ENCODE measurements around the gene LDAF1. TPM values are rescaled to one million over a fixed set of nuclear protein-coding genes. Genes with fewer than 3 reads are reported as not detected.

Gene LDAF1
- total RNA-seq, 6 experiments from 2014 or later: 1.5 to 3.1 (median 2.1) TPM

DNA sequence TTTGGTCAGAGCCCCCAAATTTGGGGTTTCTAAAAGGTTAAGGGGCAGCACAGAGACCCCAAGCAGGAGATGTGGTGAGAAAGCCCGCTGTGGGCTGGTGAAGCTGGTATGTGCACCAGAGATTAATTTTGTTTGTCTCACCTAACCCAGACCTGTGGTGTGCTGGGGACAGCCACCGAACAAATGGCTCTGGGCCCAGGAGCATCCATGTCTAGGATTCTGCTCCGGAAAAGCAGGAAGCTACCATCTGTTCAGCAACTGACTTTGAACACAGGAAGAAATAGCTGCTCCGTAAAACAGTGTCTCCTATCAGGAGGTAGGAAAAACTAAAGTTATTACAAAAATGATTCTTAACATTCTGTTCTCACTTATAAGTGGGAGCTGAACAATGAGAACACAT lies 55.6 kb downstream of the LDAF1 start:
- Histone ChIP-seq H3K4me3 (no peak overlapping the region), H3K9me3 (no peaks in the 10 kb centered on the region), H3K27ac (no peak overlapping the region), H3K27me3 (no peaks in the 10 kb centered on the region), H3K36me3 (no peaks in the 10 kb centered on the region), H3K4me1 (no peaks in the 10 kb centered on the region)
- no peak for TF ChIP-seq POLR2A (IDR thresholded peaks at IDR 0.05)
- TF ChIP-seq, protein P1, sequence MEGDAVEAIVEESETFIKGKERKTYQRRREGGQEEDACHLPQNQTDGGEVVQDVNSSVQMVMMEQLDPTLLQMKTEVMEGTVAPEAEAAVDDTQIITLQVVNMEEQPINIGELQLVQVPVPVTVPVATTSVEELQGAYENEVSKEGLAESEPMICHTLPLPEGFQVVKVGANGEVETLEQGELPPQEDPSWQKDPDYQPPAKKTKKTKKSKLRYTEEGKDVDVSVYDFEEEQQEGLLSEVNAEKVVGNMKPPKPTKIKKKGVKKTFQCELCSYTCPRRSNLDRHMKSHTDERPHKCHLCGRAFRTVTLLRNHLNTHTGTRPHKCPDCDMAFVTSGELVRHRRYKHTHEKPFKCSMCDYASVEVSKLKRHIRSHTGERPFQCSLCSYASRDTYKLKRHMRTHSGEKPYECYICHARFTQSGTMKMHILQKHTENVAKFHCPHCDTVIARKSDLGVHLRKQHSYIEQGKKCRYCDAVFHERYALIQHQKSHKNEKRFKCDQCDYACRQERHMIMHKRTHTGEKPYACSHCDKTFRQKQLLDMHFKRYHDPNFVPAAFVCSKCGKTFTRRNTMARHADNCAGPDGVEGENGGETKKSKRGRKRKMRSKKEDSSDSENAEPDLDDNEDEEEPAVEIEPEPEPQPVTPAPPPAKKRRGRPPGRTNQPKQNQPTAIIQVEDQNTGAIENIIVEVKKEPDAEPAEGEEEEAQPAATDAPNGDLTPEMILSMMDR (IDR thresholded peaks at IDR 0.05): no peak
- 32% methylated on average over 3 of the region's 4 CpGs for WGBS (ENCODE audit: insufficient coverage, low coverage, low lambda C conversion rate, missing lambda C conversion rate)
- intact Hi-C loops (cut with DNase I): no loop called here
- ATAC-seq: no peak
- DNase-seq: no peak

DNA sequence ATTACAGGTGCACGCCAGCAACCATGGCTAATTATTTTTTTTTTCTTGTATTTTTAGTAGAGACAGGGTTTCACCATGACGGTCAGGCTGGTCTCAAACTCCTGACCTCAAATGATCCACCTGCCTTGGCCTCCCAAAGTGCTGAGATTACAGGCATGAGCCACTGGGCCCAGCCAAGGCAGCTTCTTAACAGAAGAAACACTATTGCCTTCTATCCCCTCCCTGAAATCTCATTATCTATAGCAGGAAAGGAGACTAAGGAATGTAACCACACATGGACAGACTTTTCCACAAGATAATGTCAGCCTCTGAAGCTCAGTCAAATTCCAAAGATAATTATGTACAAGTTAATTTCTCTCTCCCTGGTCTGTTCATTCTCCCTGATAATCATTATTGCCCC lies 58.6 kb downstream of the LDAF1 start:
- intact Hi-C loops (cut with DNase I): no loop called here
- Histone ChIP-seq H3K9me3 (no peaks in the 10 kb centered on the region), H3K4me1 (no peaks in the 10 kb centered on the region), H3K27ac (no peak overlapping the region), H3K4me3 (no peak overlapping the region), H3K27me3 (no peaks in the 10 kb centered on the region), H3K36me3 (no peaks in the 10 kb centered on the region)
- ATAC-seq (no peak), DNase-seq (no peak)
- 80% methylated on average over 2 of the region's 2 CpGs for WGBS (ENCODE audit: insufficient coverage, low coverage, low lambda C conversion rate, missing lambda C conversion rate)
- TF ChIP-seq POLR2A (IDR thresholded peaks at IDR 0.05): no peak
- TF ChIP-seq, protein P1 (IDR thresholded peaks at IDR 0.05): no peak

DNA sequence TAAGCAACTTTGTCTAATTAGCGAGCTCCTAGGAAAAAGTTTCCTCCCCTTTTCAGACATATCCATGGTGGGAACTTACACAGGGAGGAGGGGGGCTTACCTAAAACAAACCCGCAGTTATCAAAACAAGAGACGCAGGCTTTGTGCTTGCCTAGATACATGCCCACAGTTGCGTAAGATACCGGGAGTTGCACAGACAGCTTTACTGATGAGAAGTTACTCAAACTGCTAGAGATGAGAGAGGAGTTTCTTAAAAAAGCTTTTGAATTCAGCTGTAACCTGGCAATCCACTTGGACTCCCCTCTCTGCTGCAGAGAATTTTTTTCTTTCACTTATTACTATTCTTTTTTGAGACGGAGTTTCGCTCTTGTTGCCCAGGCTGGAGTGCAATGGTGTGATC lies 59.7 kb downstream of the LDAF1 start:
- Histone ChIP-seq H3K27ac (no peak overlapping the region), H3K4me3 (no peak overlapping the region), H3K9me3 (no peaks in the 10 kb centered on the region), H3K27me3 (no peaks in the 10 kb centered on the region), H3K4me1 (no peaks in the 10 kb centered on the region), H3K36me3 (no peaks in the 10 kb centered on the region)
- DNase-seq (no peak), ATAC-seq (peak in 1 of 4 donors; percentile 33)
- intact Hi-C loops (cut with DNase I): no loop called here
- TF ChIP-seq, protein P1 (IDR thresholded peaks at IDR 0.05): no peak
- TF ChIP-seq POLR2A (IDR thresholded peaks at IDR 0.05): no peak
- WGBS (ENCODE audit: insufficient coverage, low coverage, low lambda C conversion rate, missing lambda C conversion rate): 23% methylated on average over 5 of the region's 7 CpGs

DNA sequence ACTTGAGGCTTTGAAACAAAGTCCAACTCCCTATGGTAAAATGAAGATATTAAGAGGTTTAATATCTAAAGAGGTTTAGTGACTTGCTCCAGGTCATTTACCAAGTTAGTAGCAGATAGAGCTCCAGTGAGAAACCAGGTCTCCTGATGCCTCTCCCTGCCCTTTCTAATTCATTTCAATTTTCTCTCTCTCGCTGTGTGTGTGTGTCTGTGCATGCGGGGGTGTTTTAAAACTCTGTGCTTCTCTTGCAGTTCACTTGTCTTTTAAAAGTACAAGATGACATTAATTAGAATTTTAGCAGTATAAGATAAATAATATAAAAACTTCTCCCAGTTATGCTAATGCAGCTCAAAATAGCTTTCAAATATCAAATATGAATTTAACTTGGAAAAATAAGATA lies 61.1 kb downstream of the LDAF1 start:
- Histone ChIP-seq H3K27ac (no peak overlapping the region), H3K36me3 (no peaks in the 10 kb centered on the region), H3K27me3 (no peaks in the 10 kb centered on the region), H3K9me3 (no peaks in the 10 kb centered on the region), H3K4me1 (no peaks in the 10 kb centered on the region), H3K4me3 (no peak overlapping the region)
- ATAC-seq (no peak), DNase-seq (no peak)
- 90% methylated on average over 2 of the region's 2 CpGs for WGBS (ENCODE audit: insufficient coverage, low coverage, low lambda C conversion rate, missing lambda C conversion rate)
- intact Hi-C loops (cut with DNase I): no loop called here
- no peak for TF ChIP-seq POLR2A (IDR thresholded peaks at IDR 0.05)
- TF ChIP-seq, protein P1 (IDR thresholded peaks at IDR 0.05): no peak

All from right lobe of liver (tissue), 6 donors.